GM18505 (cell line): Measurements from ENCODE around the gene BAIAP2.

Experiments used
- ATAC-seq: cut with Tn5 transposase; IDR thresholded peaks from one replicate; pipeline ENCODE4 v1.9.1; 2021; ENCODE audit not compliant: unreplicated experiment
- POLR2A ChIP-seq: IDR thresholded peaks from 4 replicates; pipeline ENCODE4 v1.6.1; 2011; ENCODE audit warnings: borderline replicate concordance; ENCODE audit not compliant: insufficient read depth, insufficient read length; ENCODE audit errors: extremely low read depth

Gene BAIAP2

GRCh38 chr17:81113158-81113724 is 78.3 kb downstream of the BAIAP2 start:
- no peak for TF ChIP-seq POLR2A
- ATAC-seq = no peak

- no peak for ATAC-seq
- no peak for TF ChIP-seq POLR2A
Measured at GRCh38 chr17:81114351-81115093, 79.6 kb downstream of the BAIAP2 start.

GRCh38 chr17:81115219-81115618 is 80.3 kb downstream of the BAIAP2 start:
- TF ChIP-seq POLR2A = no peak

GRCh38 chr17:81115749-81116464 is 81.0 kb downstream of the BAIAP2 start:
- no peak for TF ChIP-seq POLR2A
- no peak for ATAC-seq

More at GRCh38 chr17:81115219-81115618, 80.3 kb downstream of the BAIAP2 start:
- ATAC-seq = no peak

- TF ChIP-seq POLR2A = no peak
- no peak for ATAC-seq
Measured at GRCh38 chr17:81116704-81117103, 81.8 kb downstream of the BAIAP2 start.

GRCh38 chr17:81117672-81118198 is 82.8 kb downstream of the BAIAP2 start:
- ATAC-seq = no peak

GRCh38 chr17:81118308-81119221 is 83.6 kb downstream of the BAIAP2 start:
- TF ChIP-seq POLR2A = no peak
- ATAC-seq = no peak

More at GRCh38 chr17:81117672-81118198, 82.8 kb downstream of the BAIAP2 start:
- TF ChIP-seq POLR2A = no peak

- TF ChIP-seq POLR2A = no peak
- no peak for ATAC-seq
Measured at GRCh38 chr17:81119223-81120148, 84.5 kb downstream of the BAIAP2 start.

GRCh38 chr17:81120149-81120484 is 85.2 kb downstream of the BAIAP2 start:
- ATAC-seq = no peak

GRCh38 chr17:81120695-81121621 is 86.0 kb downstream of the BAIAP2 start:
- no peak for TF ChIP-seq POLR2A
- ATAC-seq = no peak

More at GRCh38 chr17:81120149-81120484, 85.2 kb downstream of the BAIAP2 start:
- no peak for TF ChIP-seq POLR2A

GRCh38 chr17:81121841-81122733 is 87.1 kb downstream of the BAIAP2 start:
- no peak for ATAC-seq
- no peak for TF ChIP-seq POLR2A
